ENCODE measurements around the gene CCDC34. TPM values are rescaled to one million over a fixed set of nuclear protein-coding genes. Genes with fewer than 3 reads are reported as not detected.
A peak's percentile ranks its signal among the peaks of the same experiment; 100 is the strongest.

CCDC34 gene
- total and polyA plus RNA-seq, 2 of the 8 experiments (the other 6 are each of a cell fraction or from before 2014, with no cell fraction given): 7.7 to 24.3 TPM

GRCh38 chr11:27379449-27379848 lies 16.4 kb upstream of the CCDC34 start:
- Histone ChIP-seq H3K4ac (replicated peaks; ENCODE audit: insufficient read length, low read depth, low read length) (no peak overlapping the region), H3K18ac (ENCODE audit: extremely low read depth, low read length) (no peak overlapping the region), H2AFZ (ENCODE audit: low read length) (no peak overlapping the region), H3K27me3 (replicated peaks in 1 of 4; ENCODE audit: control insufficient read depth in 3 of 4, extremely low read depth in 1 of 4, insufficient read depth in 3 of 4, low read length in 3 of 4) (no peaks in the 10 kb centered on the region), H2BK12ac (ENCODE audit: low read depth, low read length) (no peak overlapping the region), H3K79me1 (ENCODE audit: low read depth, low read length) (no peaks in the 10 kb centered on the region), H2BK15ac (ENCODE audit: low read length) (no peak overlapping the region), H2BK20ac (ENCODE audit: low read length) (no peak overlapping the region), H3K56ac (replicated peaks; ENCODE audit: insufficient read length, low read depth, low read length) (no peak overlapping the region), H4K5ac (ENCODE audit: insufficient read length, low read depth, low read length) (no peak overlapping the region), H3K79me2 (ENCODE audit: control insufficient read depth in 1 of 2, insufficient read depth in 2 of 2, low read length in 2 of 2) (no peaks in the 10 kb centered on the region), H3K36me3 (ENCODE audit: control insufficient read depth in 2 of 4, insufficient read depth in 4 of 4, low read length in 3 of 4) (peaks cover 0 to 93% (median 39%) of the 10 kb centered on the region in 4 experiments; a peak in 6 of 8 replicates), H2BK5ac (ENCODE audit: low read depth, low read length) (no peak overlapping the region), H3K27ac (ENCODE audit: low read depth, low read length) (no peak overlapping the region), H3K23me2 (ENCODE audit: low read depth, low read length) (no peaks in the 10 kb centered on the region), H2BK120ac (replicated peaks; ENCODE audit: low read depth, low read length) (no peak overlapping the region), H3K14ac (ENCODE audit: insufficient read length) (no peak overlapping the region), H2AK5ac (ENCODE audit: low read depth, low read length) (no peak overlapping the region), H3K9me3 (ENCODE audit: insufficient read depth in 2 of 2, low read depth in 1 of 2, low read length in 1 of 2) (no peaks in the 10 kb centered on the region), H4K91ac (replicated peaks; ENCODE audit: insufficient read length, low read length) (no peak overlapping the region), H3K4me3 (ENCODE audit: extremely low read depth in 1 of 4, insufficient read depth in 2 of 4, low read depth in 3 of 4, low read length in 4 of 4) (no peak overlapping the region), H3K23ac (ENCODE audit: insufficient read length) (no peak overlapping the region), H3K9ac (replicated peaks in 1 of 4; ENCODE audit: extremely low read depth in 1 of 4, low read depth in 3 of 4, low read length in 3 of 4) (no peak overlapping the region), H4K8ac (ENCODE audit: extremely low read depth, insufficient read depth, low read length) (peak overlapping the region; percentile 31; the same call in 1 of the 2 replicates), H3K4me2 (ENCODE audit: insufficient read depth in 1 of 2, low read depth in 2 of 2, low read length in 2 of 2) (no peak overlapping the region), H3K4me1 (replicated peaks in 1 of 4; ENCODE audit: control insufficient read depth in 3 of 4, insufficient read depth in 4 of 4, low read length in 3 of 4) (no peaks in the 10 kb centered on the region), H4K20me1 (replicated peaks in 1 of 2; ENCODE audit: control insufficient read depth in 1 of 2, insufficient read depth in 2 of 2, low read length in 2 of 2) (peaks cover 0 to 2% of the 10 kb centered on the region in 2 experiments)
- ChIA-PET CTCF (ENCODE audit: partially characterized antibody) (interaction anchor here (1.0 to 1.1 kb wide), 2 partner anchors 10 to 196 kb away, joined by 3 to 4 read pairs; no protein-coding TSS in a partner anchor), POLR2A (ENCODE audit: partially characterized antibody) (interaction anchor here (0.9 kb wide), 1 partner anchor 36 kb away, joined by 3 read pairs; no protein-coding TSS in a partner anchor)
- DNase-seq (ENCODE audit: low read depth in 1 of 2, low spot score in 2 of 2) (no peak), FAIRE-seq (no peak)
- TF ChIP-seq MAX (IDR thresholded peaks at IDR 0.05) (no peak), NRF1 (IDR thresholded peaks at IDR 0.05; ENCODE audit: low read depth, low read length) (no peak), RFX5 (IDR thresholded peaks at IDR 0.05; ENCODE audit: borderline replicate concordance, low read depth, low read length) (no peak), CREB1 (IDR thresholded peaks at IDR 0.05) (no peak), CHD1 (IDR thresholded peaks at IDR 0.05; ENCODE audit: low read depth, low read length) (no peak), EGR1 (IDR thresholded peaks at IDR 0.05; ENCODE audit: borderline replicate concordance, low read depth, low read length) (no peak), POLR2A (IDR thresholded peaks at IDR 0.05; ENCODE audit: control extremely low read depth in 1 of 2, low read depth in 2 of 2, low read length in 2 of 2) (no peak)
- 82 to 100% methylated on average over 1 to 3 of the region's 3 CpGs for WGBS, 2 experiments (ENCODE audit: extremely low coverage in 1 of 2, insufficient coverage in 1 of 2, insufficient read length in 1 of 2, insufficient replicate concordance in 2 of 2, low coverage in 1 of 2, low lambda C conversion rate in 2 of 2, missing lambda C conversion rate in 1 of 2)

Data from H1 (cell line).